Neural progenitor cell (in vitro differentiated cells): Measurements from ENCODE around the gene PLEKHO2.

Experiments used
- EZH2 ChIP-seq: fragments of 200-600 bp; sonication (generic); IDR thresholded peaks from 2 replicates; pipeline ENCODE4 v1.6.1; 2017; ENCODE audit warnings: antibody characterized with exemption, mild to moderate bottlenecking, moderate library complexity
- EZH2phosphoT487 ChIP-seq: fragments of 200-600 bp; sonication (generic); IDR thresholded peaks from 2 replicates; pipeline ENCODE4 v1.6.1; 2017; ENCODE audit warnings: antibody characterized with exemption
- TF ChIP-seq, protein P1 (sequence below): fragments of 200-600 bp; sonication (generic); IDR thresholded peaks from 2 replicates; pipeline ENCODE4 v1.5.1; 2017; ENCODE audit warnings: antibody characterized with exemption, mild to moderate bottlenecking

DNA sequence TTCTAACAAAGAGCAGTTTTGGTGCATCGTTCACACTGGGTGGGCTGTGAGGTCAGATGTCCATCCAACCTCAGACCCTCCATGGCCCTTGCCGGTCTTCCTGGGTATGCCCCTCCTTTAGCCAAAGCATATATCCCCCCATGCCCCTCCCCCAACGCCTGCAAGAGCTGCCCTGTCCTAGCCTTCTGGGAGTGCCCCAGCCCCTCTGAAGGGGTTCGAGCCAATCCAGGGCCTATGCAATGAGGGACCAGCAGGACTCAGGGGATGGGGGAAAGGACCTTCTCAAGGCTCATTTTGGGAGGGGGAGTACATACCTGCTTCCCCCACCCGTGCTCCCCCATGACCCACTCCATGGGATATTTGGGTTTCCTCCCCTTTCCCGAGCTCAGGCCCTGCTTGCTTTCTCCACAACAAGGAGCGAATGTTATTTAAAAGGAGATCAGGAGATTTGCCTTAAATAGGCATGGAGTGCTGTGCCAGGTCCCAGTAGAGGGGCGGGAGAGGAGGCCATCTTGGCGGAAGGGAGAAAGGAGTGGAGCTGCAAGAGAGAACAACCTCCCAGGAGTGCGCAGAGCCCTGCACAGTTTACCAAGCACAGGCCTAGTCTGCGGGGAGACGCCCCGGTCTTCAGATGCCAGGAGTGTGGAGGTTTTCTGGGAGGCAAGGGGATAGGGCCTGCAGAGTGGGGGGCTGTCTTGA lies 34.5 kb upstream of the PLEKHO2 start:
- TF ChIP-seq EZH2phosphoT487 (no peak), EZH2 (no peak)
- TF ChIP-seq, protein P1, sequence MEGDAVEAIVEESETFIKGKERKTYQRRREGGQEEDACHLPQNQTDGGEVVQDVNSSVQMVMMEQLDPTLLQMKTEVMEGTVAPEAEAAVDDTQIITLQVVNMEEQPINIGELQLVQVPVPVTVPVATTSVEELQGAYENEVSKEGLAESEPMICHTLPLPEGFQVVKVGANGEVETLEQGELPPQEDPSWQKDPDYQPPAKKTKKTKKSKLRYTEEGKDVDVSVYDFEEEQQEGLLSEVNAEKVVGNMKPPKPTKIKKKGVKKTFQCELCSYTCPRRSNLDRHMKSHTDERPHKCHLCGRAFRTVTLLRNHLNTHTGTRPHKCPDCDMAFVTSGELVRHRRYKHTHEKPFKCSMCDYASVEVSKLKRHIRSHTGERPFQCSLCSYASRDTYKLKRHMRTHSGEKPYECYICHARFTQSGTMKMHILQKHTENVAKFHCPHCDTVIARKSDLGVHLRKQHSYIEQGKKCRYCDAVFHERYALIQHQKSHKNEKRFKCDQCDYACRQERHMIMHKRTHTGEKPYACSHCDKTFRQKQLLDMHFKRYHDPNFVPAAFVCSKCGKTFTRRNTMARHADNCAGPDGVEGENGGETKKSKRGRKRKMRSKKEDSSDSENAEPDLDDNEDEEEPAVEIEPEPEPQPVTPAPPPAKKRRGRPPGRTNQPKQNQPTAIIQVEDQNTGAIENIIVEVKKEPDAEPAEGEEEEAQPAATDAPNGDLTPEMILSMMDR = no peak
